MM.1S (cell line): Measurements from ENCODE around the gene RNF152.

Experiments
- DNase-seq: peaks from one replicate; pipeline ENCODE4 v3.0.0-alpha.2; 2015
- H2AFZ ChIP-seq: fragments of 300-600 bp; sonication (generic); 2 replicates; pipeline ENCODE4 v1.6.0; 2016; ENCODE audit warnings: antibody characterized with exemption, low read length
- H3F3A ChIP-seq: fragments of 300-600 bp; sonication (generic); 2 replicates; pipeline ENCODE4 v1.6.1; 2016; ENCODE audit warnings: mild to moderate bottlenecking, antibody characterized with exemption, low read length, moderate library complexity, mixed read lengths; ENCODE audit not compliant: insufficient read depth
- H3K27ac ChIP-seq: fragments of 300-600 bp; sonication (generic); 2 replicates; pipeline ENCODE4 v1.5.1; 2016; ENCODE audit warnings: mild to moderate bottlenecking, low read length
- H3K27me3 ChIP-seq: fragments of 300-600 bp; sonication (generic); replicated peaks from 2 replicates; pipeline ENCODE4 v1.6.0; 2016; ENCODE audit warnings: low read length; ENCODE audit not compliant: insufficient read depth
- H3K36me3 ChIP-seq: fragments of 300-600 bp; sonication (generic); replicated peaks from 2 replicates; pipeline ENCODE4 v1.6.1; 2016; ENCODE audit warnings: mild to moderate bottlenecking, low read length, mixed read lengths; ENCODE audit not compliant: insufficient read depth
- H3K4me1 ChIP-seq: fragments of 300-600 bp; sonication (generic); 2 replicates; pipeline ENCODE4 v1.6.1; 2016; ENCODE audit warnings: low read length, mixed read lengths
- H3K4me2 ChIP-seq: fragments of 300-600 bp; sonication (generic); 2 replicates; pipeline ENCODE4 v1.6.0; 2016; ENCODE audit warnings: low read depth, low read length
- H3K4me3 ChIP-seq: fragments of 300-600 bp; sonication (generic); 2 replicates; pipeline ENCODE4 v1.5.1; 2016; ENCODE audit warnings: low read length, mixed read lengths
- H3K79me2 ChIP-seq: fragments of 300-600 bp; sonication (generic); 2 replicates; pipeline ENCODE4 v1.6.1; 2016; ENCODE audit warnings: mixed run types, low read length, mixed read lengths
- H3K9ac ChIP-seq: fragments of 300-600 bp; sonication (generic); 2 replicates; pipeline ENCODE4 v1.6.1; 2016; ENCODE audit warnings: low read length, mixed read lengths
- H3K9me2 ChIP-seq: fragments of 300-600 bp; sonication (generic); replicated peaks from 2 replicates; pipeline ENCODE4 v1.6.1; 2016; ENCODE audit warnings: mild to moderate bottlenecking, low read length, mixed read lengths; ENCODE audit not compliant: insufficient read depth
- H3K9me3 ChIP-seq: fragments of 300-600 bp; sonication (generic); replicated peaks from 2 replicates; pipeline ENCODE4 v1.6.1; 2016; ENCODE audit warnings: mild to moderate bottlenecking, low read length, mixed read lengths; ENCODE audit not compliant: insufficient read depth
- H4K20me1 ChIP-seq: fragments of 300-600 bp; sonication (generic); 2 replicates; pipeline ENCODE4 v1.6.1; 2016; ENCODE audit warnings: mild to moderate bottlenecking, low read length, moderate library complexity, mixed read lengths; ENCODE audit not compliant: insufficient read depth
- CTCF ChIP-seq: fragments of 300-600 bp; sonication (generic); IDR thresholded peaks from 2 replicates; pipeline ENCODE4 v1.5.1; 2016; ENCODE audit warnings: antibody characterized with exemption, low read length, mixed read lengths
- EZH2 ChIP-seq: fragments of 300-600 bp; sonication (generic); optimal IDR thresholded peaks from 2 replicates; pipeline ENCODE3; 2017; ENCODE audit warnings: low read depth, mild to moderate bottlenecking, antibody characterized with exemption, low read length, mixed read lengths
- EZH2phosphoT487 ChIP-seq: fragments of 300-600 bp; sonication (generic); IDR thresholded peaks from 2 replicates; pipeline ENCODE4 v1.6.1; 2018; ENCODE audit warnings: antibody characterized with exemption, low read length

Gene RNF152

GRCh38 chr18:61917818-61918217 lies 25.0 kb upstream of the RNF152 start:
- Histone ChIP-seq H3K79me2 (no peaks in the 10 kb centered on the region), H3F3A (no peaks in the 10 kb centered on the region), H3K9me3 (no peaks in the 10 kb centered on the region), H3K4me3 (no peak overlapping the region), H3K4me1 (no peaks in the 10 kb centered on the region), H3K4me2 (no peak overlapping the region), H3K27me3 (no peaks in the 10 kb centered on the region), H3K27ac (no peak overlapping the region), H3K36me3 (no peaks in the 10 kb centered on the region), H3K9ac (no peak overlapping the region), H2AFZ (no peak overlapping the region), H4K20me1 (no peaks in the 10 kb centered on the region), H3K9me2 (no peaks in the 10 kb centered on the region)
- TF ChIP-seq EZH2 = no peak
- no peak for TF ChIP-seq CTCF
- DNase-seq = no peak

- Histone ChIP-seq H3K4me3 (no peak overlapping the region), H4K20me1 (no peaks in the 10 kb centered on the region), H3K4me1 (no peaks in the 10 kb centered on the region), H3K9me2 (no peaks in the 10 kb centered on the region), H3K9ac (no peak overlapping the region), H3K36me3 (no peaks in the 10 kb centered on the region), H3K79me2 (no peaks in the 10 kb centered on the region), H3F3A (no peaks in the 10 kb centered on the region), H3K4me2 (no peak overlapping the region), H3K27me3 (no peaks in the 10 kb centered on the region), H3K27ac (no peak overlapping the region), H2AFZ (no peak overlapping the region), H3K9me3 (no peaks in the 10 kb centered on the region)
- no peak for DNase-seq
- no peak for TF ChIP-seq EZH2phosphoT487
These were observed 19.7 kb upstream of the RNF152 start for GRCh38 chr18:61912476-61912875.

- Histone ChIP-seq H3K4me3 (no peak overlapping the region), H3K79me2 (no peaks in the 10 kb centered on the region), H3K9me3 (no peaks in the 10 kb centered on the region), H3K9me2 (no peaks in the 10 kb centered on the region), H3K4me1 (no peaks in the 10 kb centered on the region), H3K4me2 (no peak overlapping the region), H3K27ac (no peak overlapping the region), H2AFZ (no peak overlapping the region), H3F3A (no peaks in the 10 kb centered on the region), H3K9ac (no peak overlapping the region), H4K20me1 (no peaks in the 10 kb centered on the region), H3K36me3 (no peaks in the 10 kb centered on the region), H3K27me3 (no peaks in the 10 kb centered on the region)
- no peak for TF ChIP-seq EZH2
- TF ChIP-seq CTCF = no peak
- TF ChIP-seq EZH2phosphoT487 = no peak
- no peak for DNase-seq
These were observed 17.3 kb upstream of the RNF152 start for GRCh38 chr18:61910101-61910500.

GRCh38 chr18:61908661-61909060 lies 15.9 kb upstream of the RNF152 start:
- no peak for DNase-seq
- Histone ChIP-seq H3K4me3 (no peak overlapping the region), H3K79me2 (no peaks in the 10 kb centered on the region), H3K36me3 (no peaks in the 10 kb centered on the region), H3K4me2 (no peak overlapping the region), H3K27me3 (no peaks in the 10 kb centered on the region), H3K27ac (no peak overlapping the region), H2AFZ (no peak overlapping the region), H3K9ac (no peak overlapping the region), H3F3A (no peaks in the 10 kb centered on the region), H3K4me1 (no peaks in the 10 kb centered on the region), H3K9me3 (no peaks in the 10 kb centered on the region), H3K9me2 (no peaks in the 10 kb centered on the region), H4K20me1 (no peaks in the 10 kb centered on the region)
- TF ChIP-seq EZH2 (no peak), EZH2phosphoT487 (no peak), CTCF (no peak)
